ENCODE data around the gene PPP1R3G.

GRCh38 chr6:5113096-5113495 lies 28.0 kb downstream of the PPP1R3G start:
- no peak for TF ChIP-seq POLR2AphosphoS5 (IDR thresholded peaks at IDR 0.05; ENCODE audit: low read depth, low read length)
- TF ChIP-seq USF2 (IDR thresholded peaks at IDR 0.05; ENCODE audit: low read depth, low read length), result no peak
- no peak for TF ChIP-seq USF2 (CRISPR knock-in tag; IDR thresholded peaks at IDR 0.05; ENCODE audit: borderline replicate concordance)
- no peak for TF ChIP-seq SMC3 (IDR thresholded peaks at IDR 0.05; ENCODE audit: low read length)
- no peak for TF ChIP-seq FOXA3 (CRISPR knock-in tag; IDR thresholded peaks at IDR 0.05)
- TF ChIP-seq ETV5 (CRISPR knock-in tag; IDR thresholded peaks at IDR 0.05; ENCODE audit: borderline replicate concordance), result no peak
